Cortex of kidney (tissue), 1 donor: ENCODE results near the gene SUPT7L.
"Not testable (repeated sequence)": the region's sequence is repeated elsewhere in the genome, so short reads cannot be mapped to it uniquely, and the experiment has no call there.

Experiments
- DNase-seq: peaks from one replicate; lab custom pipeline; 2025; lab: John Stamatoyannopoulos, UW

SUPT7L gene

DNA sequence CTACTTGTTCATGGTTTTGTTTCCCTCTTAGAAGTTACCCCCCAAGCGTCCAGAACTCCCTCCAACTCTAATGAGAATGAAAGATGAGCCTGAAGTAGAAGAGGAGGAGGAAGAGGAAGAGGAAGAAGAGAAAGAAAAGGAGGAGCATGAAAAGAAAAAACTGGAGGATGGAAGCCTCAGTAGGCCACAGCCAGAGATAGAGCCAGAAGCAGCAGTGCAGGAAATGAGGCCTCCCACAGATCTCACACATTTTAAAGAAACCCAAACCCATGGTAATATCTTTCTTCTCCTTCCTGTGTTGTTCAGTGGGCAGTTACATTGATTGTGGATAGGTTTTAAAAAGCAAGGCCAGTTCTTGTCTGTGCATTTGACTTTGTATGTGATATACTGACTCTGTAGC is 21.6 kb upstream of the SUPT7L start:
- not testable (repeated sequence) for DNase-seq

- DNase-seq: no peak
These were observed 20.1 kb upstream of the SUPT7L start for GRCh38 chr2:27683390-27684071.

DNA sequence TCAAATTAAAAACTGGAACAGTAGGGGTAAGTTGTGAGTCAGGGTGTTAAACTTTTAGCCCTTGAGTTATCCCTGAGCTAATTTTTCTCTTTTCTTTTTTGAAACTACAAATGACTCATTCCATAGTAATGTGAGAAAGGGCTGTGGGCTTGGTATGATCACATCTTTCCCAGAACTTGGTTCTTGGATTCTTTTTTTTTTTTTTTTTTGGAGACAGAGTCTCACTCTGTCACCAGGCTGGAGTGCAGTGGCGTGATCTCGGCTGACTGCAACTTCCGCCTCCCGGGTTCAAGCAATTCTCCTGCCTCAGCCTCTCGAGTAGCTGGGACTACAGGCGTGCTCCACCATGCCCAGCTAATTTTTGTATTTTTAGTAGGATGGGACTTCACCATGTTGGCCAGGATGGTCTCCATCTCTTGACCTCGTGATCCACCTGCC is 18.9 kb upstream of the SUPT7L start:
- DNase-seq: not testable (repeated sequence)

GRCh38 chr2:27681841-27682240 is 18.4 kb upstream of the SUPT7L start:
- no peak for DNase-seq

DNA sequence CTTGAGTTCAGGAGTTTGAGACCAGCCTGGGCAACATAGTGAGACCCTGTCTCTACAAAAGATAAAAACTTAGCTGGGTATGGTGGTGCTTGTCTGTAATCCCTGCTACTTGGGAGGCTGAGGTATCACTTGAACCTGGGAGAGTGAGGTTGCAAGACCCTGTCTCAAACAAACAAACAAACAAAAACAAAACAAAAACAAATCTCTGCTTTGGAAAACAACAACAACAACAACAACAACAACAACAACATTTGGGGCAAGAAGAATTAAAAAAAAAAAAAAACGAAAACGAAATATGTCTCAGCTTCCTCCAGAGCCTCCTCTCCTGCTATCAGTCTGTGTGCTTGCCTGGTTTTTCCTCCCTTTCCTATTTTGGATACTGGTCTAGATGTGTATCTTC is 17.2 kb upstream of the SUPT7L start:
- DNase-seq: no peak

- DNase-seq: no peak
These were observed 9.5 kb upstream of the SUPT7L start for GRCh38 chr2:27672723-27673486.

- DNase-seq: no peak
These were observed 7.8 kb upstream of the SUPT7L start for GRCh38 chr2:27671235-27671634.

DNA sequence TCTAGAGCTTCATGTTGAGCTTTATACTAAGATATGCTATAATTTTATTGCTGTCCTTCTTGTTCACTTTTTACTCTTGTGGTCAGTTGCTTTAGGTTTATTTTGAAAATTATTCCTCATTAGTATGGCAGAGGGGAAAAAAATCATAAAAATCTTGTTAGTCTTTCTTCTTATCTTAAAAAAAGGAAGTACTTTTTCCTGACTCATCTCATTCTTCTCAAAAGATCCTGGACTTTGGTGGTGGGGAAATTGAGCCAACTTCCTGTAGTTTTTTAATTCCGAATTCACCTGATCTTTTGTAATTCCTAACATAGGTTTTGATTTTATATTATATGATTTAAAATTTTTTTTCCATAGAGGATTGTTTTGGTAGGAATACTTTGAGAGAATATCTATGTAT is 4.0 kb upstream of the SUPT7L start:
- DNase-seq: no peak

GRCh38 chr2:27664622-27665363 is 1.4 kb upstream of the SUPT7L start:
- DNase-seq: no peak

DNA sequence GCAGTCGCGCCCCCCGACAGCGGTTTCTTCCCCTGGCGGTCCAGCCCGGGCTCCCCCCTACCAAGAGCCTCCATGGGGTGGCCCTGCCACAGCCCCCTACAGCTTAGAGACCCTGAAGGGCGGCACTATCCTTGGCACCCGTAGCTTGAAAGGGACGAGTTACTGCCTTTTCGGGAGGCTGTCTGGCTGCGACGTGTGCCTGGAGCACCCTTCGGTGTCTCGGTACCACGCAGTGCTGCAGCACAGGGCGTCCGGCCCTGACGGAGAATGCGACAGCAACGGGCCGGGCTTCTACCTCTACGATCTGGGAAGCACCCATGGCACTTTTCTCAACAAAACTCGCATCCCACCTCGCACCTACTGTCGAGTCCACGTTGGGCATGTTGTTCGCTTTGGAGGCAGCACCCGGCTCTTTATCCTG is 750 bp upstream of the SUPT7L start:
- DNase-seq: no peak

- no peak for DNase-seq
These were observed 2.0 kb downstream of the SUPT7L start for GRCh38 chr2:27661371-27661770.

GRCh38 chr2:27655155-27655951 is 8.1 kb downstream of the SUPT7L start:
- no peak for DNase-seq

DNA sequence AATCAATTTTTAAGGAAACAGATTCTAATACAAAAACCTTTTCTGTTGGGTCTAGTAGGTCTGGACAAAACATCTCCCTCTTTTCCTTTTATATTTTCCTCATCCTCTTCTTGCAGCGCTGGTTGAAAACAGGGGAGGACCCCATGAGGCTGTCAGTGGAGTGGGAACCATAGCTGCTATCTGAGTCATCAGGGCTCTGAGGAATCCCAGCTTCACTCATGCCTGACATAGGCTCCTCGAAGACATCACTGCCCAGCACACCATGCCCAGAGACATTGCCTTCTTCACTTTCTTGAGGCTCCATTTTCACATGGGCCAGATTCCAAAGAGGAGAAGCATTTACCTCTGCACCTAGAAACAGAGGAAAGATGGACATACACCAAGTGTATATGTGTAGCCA is 10.0 kb downstream of the SUPT7L start:
- no peak for DNase-seq

GRCh38 chr2:27652790-27653189 is 10.6 kb downstream of the SUPT7L start:
- no peak for DNase-seq

DNA sequence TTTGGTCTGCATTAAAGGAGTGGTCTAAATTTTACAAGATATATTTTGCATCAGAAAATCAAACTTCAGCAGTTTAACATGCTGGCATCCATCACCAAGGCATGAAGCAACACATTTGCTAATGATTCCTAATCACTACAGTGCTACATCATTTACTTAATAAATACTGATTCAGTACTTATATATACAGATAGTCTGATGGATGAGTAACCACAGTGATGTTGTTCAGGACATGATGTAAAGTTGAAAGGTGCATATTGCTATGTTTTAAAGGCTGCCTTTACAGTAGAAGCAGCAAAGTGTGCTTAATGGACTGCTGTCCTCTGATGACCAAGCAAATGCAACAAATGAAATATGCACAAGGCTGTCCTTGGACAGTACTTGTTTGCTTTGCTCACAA is 11.1 kb downstream of the SUPT7L start:
- no peak for DNase-seq

GRCh38 chr2:27651056-27651455 is 12.4 kb downstream of the SUPT7L start:
- no peak for DNase-seq

- no peak for DNase-seq
These were observed 15.7 kb downstream of the SUPT7L start for GRCh38 chr2:27647737-27648136.

DNA sequence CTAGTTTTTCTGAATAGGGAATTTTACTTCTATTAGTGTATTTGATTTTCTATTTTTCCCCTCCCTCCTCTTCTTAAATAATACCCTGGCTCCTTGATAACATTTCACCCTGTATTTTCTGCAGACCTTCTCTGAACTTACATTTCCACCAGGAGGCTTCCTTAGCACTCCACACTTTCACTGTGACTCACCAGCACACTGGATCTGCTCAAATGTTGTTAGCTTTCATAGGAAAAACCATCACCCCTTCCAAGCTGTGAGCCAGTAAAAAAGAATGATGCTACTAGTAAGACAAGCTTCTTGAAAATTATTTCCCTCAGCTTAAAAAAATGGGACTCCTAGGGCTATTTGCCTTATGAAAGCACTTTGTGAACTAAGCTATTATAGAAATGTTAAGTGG is 16.1 kb downstream of the SUPT7L start:
- DNase-seq: no peak

- DNase-seq: no peak
These were observed 18.2 kb downstream of the SUPT7L start for GRCh38 chr2:27645197-27645596.

- DNase-seq: no peak
These were observed 22.6 kb downstream of the SUPT7L start for GRCh38 chr2:27640722-27641245.

GRCh38 chr2:27638709-27639108 is 24.7 kb downstream of the SUPT7L start:
- DNase-seq: no peak
